Lower leg skin (tissue), 4 donors: ENCODE data around the gene ETFRF1. TPM values are rescaled to one million over a fixed set of nuclear protein-coding genes. Genes with fewer than 3 reads are reported as not detected.

Experiments
- DNase-seq, 2 donors: peaks; one replicate each; pipeline ENCODE4 v3.0.0-alpha.2; 2019; ENCODE audit warnings: low spot score in 2 of 2
- H3K4me3 ChIP-seq: fragments of 200-600 bp; sonication (generic); 2 replicates; pipeline ENCODE4 v1.5.1; 2017; ENCODE audit warnings: mild to moderate bottlenecking, low read depth; ENCODE audit not compliant: poor library complexity, severe bottlenecking
- POLR2A ChIP-seq, 2 donors: fragments of 450-650 bp; IDR thresholded peaks; one replicate each; pipeline ENCODE4 v1.6.1; 2016 to 2017; ENCODE audit warnings: antibody characterized with exemption in 2 of 2, mild to moderate bottlenecking in 1 of 2, moderate library complexity in 1 of 2
- WGBS, 2 donors: methylation state at CpG; one replicate each; pipeline ENCODE4 v1.1.5; 2018; 5-methylcytosine and 5-hydroxymethylcytosine counted together
- intact Hi-C: fragments of 100-400 bp; cut with DNase I; formaldehyde crosslinking; loops from one replicate; pipeline ENCODE4 v1.15.0; 2023; ENCODE audit warnings: low total_unique reads
- total RNA-seq, 4 donors: library from RNA; depleted of rRNA; stranded (reverse); fragments of >200 nt; gene quantifications; one replicate each; pipeline ENCODE4 v1.1.0, GENCODE V29; 2016
- TF ChIP-seq, protein P1 (sequence below), 3 donors: fragments of 450-650 bp; IDR thresholded peaks; one replicate each; pipeline ENCODE4 v1.5.1; 2016; ENCODE audit warnings: antibody characterized with exemption in 3 of 3, mild to moderate bottlenecking in 3 of 3, moderate library complexity in 2 of 3

The ETFRF1 gene
- total RNA-seq, 4 donors from 2014 or later, result 26.1 to 59.9 (median 38.0) TPM

DNA sequence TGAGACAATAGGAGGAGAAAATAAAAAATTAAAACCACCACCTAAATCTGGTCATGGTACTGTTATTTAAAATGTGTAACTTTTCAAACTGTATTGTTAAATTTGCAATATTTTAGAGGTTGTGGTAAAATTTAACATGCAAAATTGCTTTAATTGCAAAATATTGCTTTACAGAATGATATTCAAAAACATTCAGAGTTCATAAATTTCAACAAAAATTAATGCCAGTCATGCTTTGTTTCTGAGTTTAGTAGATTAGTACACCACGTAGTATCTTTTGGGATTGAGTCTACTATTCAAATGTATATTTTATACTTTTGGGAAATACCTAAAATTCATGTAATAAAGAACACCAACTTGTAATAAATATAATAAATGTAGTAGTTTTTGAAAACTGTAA is 18.3 kb downstream of the ETFRF1 start:
- no peak overlapping the region for H3K4me3 ChIP-seq
- DNase-seq, result no peak
- TF ChIP-seq POLR2A (IDR thresholded peaks at IDR 0.05), result no peak
- TF ChIP-seq, protein P1, sequence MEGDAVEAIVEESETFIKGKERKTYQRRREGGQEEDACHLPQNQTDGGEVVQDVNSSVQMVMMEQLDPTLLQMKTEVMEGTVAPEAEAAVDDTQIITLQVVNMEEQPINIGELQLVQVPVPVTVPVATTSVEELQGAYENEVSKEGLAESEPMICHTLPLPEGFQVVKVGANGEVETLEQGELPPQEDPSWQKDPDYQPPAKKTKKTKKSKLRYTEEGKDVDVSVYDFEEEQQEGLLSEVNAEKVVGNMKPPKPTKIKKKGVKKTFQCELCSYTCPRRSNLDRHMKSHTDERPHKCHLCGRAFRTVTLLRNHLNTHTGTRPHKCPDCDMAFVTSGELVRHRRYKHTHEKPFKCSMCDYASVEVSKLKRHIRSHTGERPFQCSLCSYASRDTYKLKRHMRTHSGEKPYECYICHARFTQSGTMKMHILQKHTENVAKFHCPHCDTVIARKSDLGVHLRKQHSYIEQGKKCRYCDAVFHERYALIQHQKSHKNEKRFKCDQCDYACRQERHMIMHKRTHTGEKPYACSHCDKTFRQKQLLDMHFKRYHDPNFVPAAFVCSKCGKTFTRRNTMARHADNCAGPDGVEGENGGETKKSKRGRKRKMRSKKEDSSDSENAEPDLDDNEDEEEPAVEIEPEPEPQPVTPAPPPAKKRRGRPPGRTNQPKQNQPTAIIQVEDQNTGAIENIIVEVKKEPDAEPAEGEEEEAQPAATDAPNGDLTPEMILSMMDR (IDR thresholded peaks at IDR 0.05), result no peak
- intact Hi-C loops, result no loop called here
- WGBS, 2 donors, result 89 to 98% methylated on average over 1 of the region's 1 CpG

DNA sequence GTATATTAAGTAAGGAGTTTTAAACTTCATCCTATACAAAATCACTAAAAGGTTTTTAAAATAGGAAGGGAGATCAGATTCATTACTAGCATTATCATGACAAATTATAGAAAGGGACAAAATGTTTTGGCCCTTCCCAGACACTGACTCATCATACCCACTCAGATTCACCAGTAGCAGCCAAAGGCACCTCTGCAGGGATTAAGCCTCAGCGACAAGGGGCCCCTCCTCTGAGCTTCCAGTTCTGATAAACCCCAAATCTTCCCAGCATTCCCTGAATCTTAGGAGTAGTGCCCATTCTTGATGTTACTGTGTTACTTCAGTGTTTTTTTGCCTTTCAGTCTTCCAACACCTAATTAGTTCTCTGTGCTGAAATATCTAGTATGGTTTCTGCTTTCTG is 41.2 kb downstream of the ETFRF1 start:
- no peak for DNase-seq
- H3K4me3 ChIP-seq, result no peak overlapping the region
- TF ChIP-seq, protein P1 (IDR thresholded peaks at IDR 0.05), result no peak
- TF ChIP-seq POLR2A (IDR thresholded peaks at IDR 0.05), result no peak
- 24 to 43% methylated on average over 1 of the region's 1 CpG for WGBS, 2 donors
- intact Hi-C loops, result loop anchor here (5.0 kb wide), 1 partner anchor 156 kb away; no protein-coding TSS in a partner anchor

DNA sequence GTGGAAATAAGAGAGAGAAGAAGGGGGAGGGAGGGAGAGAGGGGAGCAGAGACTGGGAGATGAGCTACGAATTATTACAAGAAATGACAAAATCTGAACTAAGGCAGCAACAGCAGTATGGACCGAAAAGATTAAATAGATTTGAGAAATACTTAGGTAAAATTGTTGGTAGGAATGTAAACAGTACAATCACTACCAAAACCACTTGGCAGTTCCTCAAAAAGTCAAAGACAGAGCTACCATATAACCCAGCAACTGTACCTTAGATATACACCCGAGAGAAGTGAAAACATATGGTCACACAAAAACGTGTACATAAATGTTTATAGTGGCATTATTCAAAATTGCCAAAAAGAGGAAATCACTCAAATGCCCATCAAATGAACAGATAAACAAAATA is 41.6 kb downstream of the ETFRF1 start:
- no peak for TF ChIP-seq POLR2A (IDR thresholded peaks at IDR 0.05)
- TF ChIP-seq, protein P1 (IDR thresholded peaks at IDR 0.05), result no peak
- intact Hi-C loops, result loop anchor here (5.0 kb wide), 1 partner anchor 156 kb away; no protein-coding TSS in a partner anchor
- H3K4me3 ChIP-seq, result no peak overlapping the region
- WGBS, 2 donors, result 81 to 86% methylated on average over 4 of the region's 4 CpGs
- DNase-seq, result no peak

DNA sequence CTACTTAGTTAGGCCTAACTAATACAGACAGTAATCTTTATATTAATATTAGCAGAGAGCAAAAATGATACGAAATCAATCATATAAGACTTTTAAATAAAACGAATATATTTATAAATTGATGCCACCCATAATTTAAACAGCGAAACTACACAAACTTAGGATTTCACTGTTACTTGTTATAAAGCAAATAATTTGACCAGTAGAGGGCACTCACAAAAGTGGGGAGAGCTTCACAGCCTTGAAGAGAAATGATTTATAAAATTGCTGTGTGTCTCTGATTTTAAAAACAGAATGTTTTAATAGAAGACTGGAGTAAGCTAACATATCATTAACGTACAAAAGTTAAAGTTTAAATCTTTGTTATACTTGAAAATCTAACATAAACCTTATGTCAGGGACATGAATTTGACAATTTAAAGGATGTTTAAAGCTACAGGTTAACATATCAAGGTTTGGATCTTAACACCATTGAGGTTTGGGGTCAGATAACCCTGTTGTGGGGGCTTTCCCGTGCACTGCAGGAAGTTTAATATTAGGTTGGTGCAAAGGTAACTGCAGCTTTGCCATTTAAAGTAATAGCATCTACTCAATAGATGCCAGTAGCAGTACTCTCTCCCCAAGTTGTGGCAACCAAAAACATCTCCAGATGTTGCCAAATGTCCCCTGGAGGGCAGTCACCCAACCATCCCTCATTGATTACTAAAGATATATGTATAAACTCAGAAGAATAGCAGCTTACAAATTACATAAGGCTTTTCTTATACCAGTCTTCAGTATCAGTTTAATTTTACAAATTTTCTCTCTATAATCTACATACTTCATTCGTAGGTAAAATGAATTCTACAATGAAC is 46.4 kb downstream of the ETFRF1 start:
- 40 to 43% methylated on average over 6 of the region's 6 CpGs for WGBS, 2 donors
- intact Hi-C loops, result no loop called here
- DNase-seq, result no peak
- H3K4me3 ChIP-seq, result no peak overlapping the region
- TF ChIP-seq, protein P1 (IDR thresholded peaks at IDR 0.05), result no peak
- no peak for TF ChIP-seq POLR2A (IDR thresholded peaks at IDR 0.05)

DNA sequence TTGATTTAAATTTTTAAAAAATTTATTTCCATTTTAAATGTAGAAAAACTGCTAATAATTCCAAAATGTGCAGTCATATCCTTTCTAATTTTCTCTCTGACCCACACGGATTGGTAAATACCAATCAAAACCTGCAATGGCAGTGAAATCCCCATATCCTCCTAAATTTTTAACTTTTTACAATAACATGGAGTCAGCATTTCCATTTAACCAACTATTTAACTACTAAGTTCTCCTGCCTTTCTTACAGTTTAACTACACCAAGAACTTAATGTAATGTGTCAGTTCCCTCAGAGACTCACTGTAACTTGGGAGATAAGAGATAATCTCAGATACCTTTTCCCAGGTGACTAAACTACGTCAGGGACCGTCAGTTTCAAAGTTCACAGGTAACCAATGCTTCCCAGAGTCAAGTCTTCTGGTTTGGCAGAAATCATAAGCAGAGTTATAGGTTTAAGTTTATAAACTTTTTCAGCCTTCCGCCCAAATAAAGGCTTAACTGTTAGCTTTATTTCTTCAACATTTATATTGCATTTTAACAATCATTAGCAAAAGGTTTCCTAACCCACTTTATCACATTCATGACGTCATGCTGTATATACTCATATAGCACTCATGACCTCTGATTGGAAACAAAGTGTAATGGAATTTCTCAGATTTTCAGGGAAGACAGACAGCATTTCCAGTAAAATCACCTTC is 48.1 kb downstream of the ETFRF1 start:
- no peak overlapping the region for H3K4me3 ChIP-seq
- 82 to 88% methylated on average over 5 of the region's 5 CpGs for WGBS, 2 donors
- no peak for DNase-seq
- TF ChIP-seq, protein P1 (IDR thresholded peaks at IDR 0.05), result no peak
- no peak for TF ChIP-seq POLR2A (IDR thresholded peaks at IDR 0.05)
- intact Hi-C loops, result no loop called here
